Measurements from ENCODE around the gene TMPRSS4.

TMPRSS4 gene

DNA sequence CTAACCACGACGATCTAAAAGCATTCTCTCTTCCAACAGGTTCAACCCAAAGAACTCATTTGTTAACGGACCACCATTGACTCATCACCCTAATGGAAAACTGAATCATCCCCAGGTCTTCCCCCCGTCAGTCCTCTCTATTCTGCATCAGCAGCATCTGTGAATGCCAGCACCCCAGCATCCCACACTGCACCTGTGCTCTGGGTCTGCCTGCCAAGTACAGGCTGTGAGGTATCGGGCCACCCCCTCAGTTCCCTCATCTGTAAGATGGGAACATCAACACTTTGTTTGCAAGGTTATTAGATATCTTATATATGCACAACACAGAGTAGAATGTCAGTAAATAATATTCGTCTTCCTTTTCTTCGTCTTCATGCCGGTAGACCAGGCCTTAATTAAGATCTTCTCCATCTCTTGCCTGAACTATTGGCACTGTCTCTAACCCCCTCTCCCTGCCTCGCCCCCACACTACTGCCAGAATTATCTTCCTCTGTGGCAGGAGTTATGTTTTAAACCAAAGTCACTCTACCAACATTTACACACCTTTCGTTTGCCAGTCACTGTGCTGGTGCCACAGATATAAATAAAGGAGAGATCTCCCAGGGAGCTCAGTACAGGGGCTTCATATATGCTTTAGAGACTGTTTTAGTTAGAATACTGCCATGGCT is 7.8 kb upstream of the TMPRSS4 start:
- no peak for DNase-seq (ENCODE audit: extremely low read depth, low read depth)
- TF ChIP-seq, protein P1, sequence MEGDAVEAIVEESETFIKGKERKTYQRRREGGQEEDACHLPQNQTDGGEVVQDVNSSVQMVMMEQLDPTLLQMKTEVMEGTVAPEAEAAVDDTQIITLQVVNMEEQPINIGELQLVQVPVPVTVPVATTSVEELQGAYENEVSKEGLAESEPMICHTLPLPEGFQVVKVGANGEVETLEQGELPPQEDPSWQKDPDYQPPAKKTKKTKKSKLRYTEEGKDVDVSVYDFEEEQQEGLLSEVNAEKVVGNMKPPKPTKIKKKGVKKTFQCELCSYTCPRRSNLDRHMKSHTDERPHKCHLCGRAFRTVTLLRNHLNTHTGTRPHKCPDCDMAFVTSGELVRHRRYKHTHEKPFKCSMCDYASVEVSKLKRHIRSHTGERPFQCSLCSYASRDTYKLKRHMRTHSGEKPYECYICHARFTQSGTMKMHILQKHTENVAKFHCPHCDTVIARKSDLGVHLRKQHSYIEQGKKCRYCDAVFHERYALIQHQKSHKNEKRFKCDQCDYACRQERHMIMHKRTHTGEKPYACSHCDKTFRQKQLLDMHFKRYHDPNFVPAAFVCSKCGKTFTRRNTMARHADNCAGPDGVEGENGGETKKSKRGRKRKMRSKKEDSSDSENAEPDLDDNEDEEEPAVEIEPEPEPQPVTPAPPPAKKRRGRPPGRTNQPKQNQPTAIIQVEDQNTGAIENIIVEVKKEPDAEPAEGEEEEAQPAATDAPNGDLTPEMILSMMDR (IDR thresholded peaks at IDR 0.05; ENCODE audit: low read depth, low read length, missing control alignments), result no peak
- no peak overlapping the region for H3K4me3 ChIP-seq (replicated peaks; ENCODE audit: low read depth, low read length)

DNA sequence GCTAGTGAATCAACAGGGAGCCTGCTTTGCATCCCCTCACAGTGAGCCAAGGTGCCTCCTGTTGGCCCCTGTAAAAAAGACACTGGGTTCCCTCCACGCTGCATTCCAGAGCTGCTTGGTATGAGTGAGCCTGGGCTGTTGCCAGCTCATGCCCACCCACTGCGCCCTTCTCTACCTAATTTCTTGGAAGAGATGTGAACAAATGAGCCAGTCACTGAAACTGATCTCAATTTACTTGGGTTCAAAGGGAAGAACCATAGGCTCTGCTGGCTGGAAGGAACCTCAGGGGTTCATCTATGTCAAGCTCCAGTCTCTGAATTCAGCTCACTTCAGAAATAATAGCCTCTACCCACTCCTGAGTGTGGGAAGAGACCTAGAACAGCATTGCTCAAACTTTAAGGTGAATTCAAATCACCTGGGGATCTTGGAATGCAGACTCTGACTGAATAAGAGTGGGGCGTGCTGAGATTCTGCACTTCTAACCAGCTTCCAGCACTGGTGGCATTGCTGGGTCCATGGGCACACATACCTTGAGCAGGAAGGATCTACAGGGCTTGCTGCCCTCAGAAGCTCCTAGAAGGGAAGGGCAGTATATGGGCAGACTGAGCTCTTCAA is 5.4 kb upstream of the TMPRSS4 start:
- no peak for DNase-seq (ENCODE audit: extremely low read depth, low read depth)
- H3K4me3 ChIP-seq (replicated peaks; ENCODE audit: low read depth, low read length), result no peak overlapping the region
- TF ChIP-seq, protein P1 (IDR thresholded peaks at IDR 0.05; ENCODE audit: low read depth, low read length, missing control alignments), result no peak

DNA sequence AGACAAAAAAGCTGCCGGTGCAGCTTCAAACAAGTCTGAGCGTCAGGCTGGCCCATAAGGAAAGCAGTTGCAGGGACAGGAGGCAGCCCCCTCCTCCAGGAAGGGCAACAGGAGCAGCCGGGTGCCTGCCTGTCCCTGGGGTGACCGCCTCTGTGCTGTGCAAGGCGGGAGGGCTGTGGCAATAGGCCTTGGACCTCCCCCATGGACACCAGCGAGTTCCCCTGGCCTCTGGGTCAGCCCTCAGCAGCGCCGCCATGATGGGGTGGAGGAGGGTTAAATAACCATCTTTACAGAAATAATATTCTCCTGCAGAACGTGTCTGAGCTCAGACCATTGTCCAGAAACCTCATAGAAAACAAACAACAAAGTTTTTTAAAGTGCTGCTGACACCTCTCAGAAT is 3.3 kb upstream of the TMPRSS4 start:
- no peak overlapping the region for H3K4me3 ChIP-seq (replicated peaks; ENCODE audit: low read depth, low read length)
- TF ChIP-seq, protein P1 (IDR thresholded peaks at IDR 0.05; ENCODE audit: low read depth, low read length, missing control alignments), result no peak
- no peak for DNase-seq (ENCODE audit: extremely low read depth, low read depth)

DNA sequence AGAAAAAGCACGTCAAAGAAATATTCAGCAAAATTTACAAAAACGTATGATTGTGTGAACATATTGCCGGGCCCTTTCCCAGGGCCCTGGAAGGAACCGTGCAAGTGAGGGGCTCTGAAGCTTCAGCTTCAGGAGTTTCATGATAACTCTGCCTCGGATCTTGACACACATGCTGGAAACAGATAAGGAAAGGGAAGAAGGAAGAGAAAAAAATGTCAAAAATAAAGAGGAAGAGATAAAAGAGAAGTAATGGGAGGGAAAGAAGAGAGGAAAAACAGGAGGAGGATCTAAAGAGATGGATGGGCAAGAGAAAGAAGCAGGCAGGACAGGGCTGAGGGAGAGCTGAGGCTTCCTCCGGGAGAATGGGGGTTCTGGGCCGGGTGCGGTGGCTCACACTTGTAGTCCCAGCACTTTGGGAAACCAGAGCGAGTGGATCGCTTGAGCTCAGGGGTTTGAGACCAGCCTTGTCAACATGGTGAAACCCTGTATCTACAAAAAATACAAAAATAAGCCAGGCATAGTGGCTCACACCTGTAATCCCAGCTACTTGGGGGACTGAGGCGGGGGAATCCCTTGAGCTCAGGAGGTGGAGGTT is 2.7 kb upstream of the TMPRSS4 start:
- TF ChIP-seq, protein P1 (IDR thresholded peaks at IDR 0.05; ENCODE audit: low read depth, low read length, missing control alignments), result no peak
- no peak overlapping the region for H3K4me3 ChIP-seq (replicated peaks; ENCODE audit: low read depth, low read length)
- no peak for DNase-seq (ENCODE audit: extremely low read depth, low read depth)

DNA sequence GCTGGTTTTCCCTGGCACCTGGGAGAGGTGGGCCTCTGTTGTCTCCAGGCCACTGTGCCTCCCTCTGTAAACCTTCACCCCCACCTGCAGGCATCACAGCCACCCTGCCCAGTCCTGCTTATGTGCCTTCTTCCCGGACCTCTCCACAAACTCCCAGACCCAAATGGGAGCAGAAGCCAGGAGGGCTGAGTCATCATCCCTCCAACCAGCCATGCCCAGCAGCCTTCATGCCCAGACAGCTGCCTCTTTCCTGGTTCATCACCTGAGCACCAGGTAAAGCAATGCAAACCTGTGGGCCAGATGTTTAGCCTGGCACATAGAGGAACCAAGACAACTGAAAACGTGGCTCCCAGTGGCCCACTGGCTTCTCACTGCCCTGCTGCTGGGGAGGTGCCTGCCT is 2.1 kb upstream of the TMPRSS4 start:
- no peak for DNase-seq (ENCODE audit: extremely low read depth, low read depth)
- no peak overlapping the region for H3K4me3 ChIP-seq (replicated peaks; ENCODE audit: low read depth, low read length)
- TF ChIP-seq, protein P1 (IDR thresholded peaks at IDR 0.05; ENCODE audit: low read depth, low read length, missing control alignments), result no peak

DNA sequence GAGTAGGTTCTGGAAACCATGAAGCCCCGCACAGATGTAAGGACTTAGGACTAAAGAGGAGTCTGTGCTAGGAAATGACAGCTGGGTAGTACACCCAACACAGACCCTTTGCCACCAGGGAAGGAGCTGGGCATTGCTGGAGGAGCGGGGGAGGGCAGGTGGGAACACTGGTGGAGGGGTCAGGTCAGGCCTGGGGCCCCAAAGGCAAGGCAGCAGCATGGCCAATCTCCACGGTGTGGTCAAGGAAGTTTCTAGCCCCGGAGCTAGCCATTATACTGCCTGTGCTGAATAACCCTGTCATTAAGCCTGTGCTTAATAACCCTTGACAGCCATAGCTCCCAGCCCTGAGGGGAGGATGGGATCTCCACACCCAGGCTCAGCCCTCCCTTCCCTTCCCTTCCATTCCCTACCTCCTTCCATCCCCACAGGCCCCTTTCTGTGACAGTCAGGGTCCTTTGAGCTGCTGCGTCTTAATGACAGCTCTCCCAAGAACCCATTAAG is 2.1 kb downstream of the TMPRSS4 start:
- TF ChIP-seq, protein P1 (IDR thresholded peaks at IDR 0.05; ENCODE audit: low read depth, low read length, missing control alignments), result no peak
- no peak for DNase-seq (ENCODE audit: extremely low read depth, low read depth)
- no peak overlapping the region for H3K4me3 ChIP-seq (replicated peaks; ENCODE audit: low read depth, low read length)

Data from HFF-Myc (cell line).